Loucy (cell line): ENCODE results near the gene FAM9A.

Experiments used
- CTCF ChIP-seq: fragments of 200-600 bp; sonication (generic); conservative IDR thresholded peaks from 2 replicates; pipeline ENCODE4 v1.5.1; 2014; ENCODE audit warnings: mild to moderate bottlenecking, antibody characterized with exemption, low read length
- EZH2phosphoT487 ChIP-seq: fragments of 200-600 bp; IDR thresholded peaks from 2 replicates; pipeline ENCODE4 v1.6.1; 2018; ENCODE audit warnings: antibody characterized with exemption, mild to moderate bottlenecking, moderate library complexity, borderline replicate concordance

- no peak for TF ChIP-seq CTCF
- no peak for TF ChIP-seq EZH2phosphoT487
These were observed 17.0 kb downstream of the FAM9A start for GRCh38 chrX:8784162-8784561.
